Tibial nerve (tissue), 4 donors: ENCODE results near the gene SFMBT1.

ENCODE experiments used
- CTCF ChIP-seq, 5 experiments: fragments of 200-600 bp in 3 of 5; fragments of 450-650 bp in 2 of 5; sonication (generic) in 3 of 5; IDR thresholded peaks; one replicate each; pipeline ENCODE4 v1.5.1; 2016 to 2019; ENCODE audit warnings: antibody characterized with exemption in 5 of 5, mild to moderate bottlenecking in 3 of 5, moderate library complexity in 2 of 5
- EP300 ChIP-seq, 2 donors: sonication (generic); formaldehyde crosslinking; IDR thresholded peaks; one replicate each; pipeline ENCODE4 v1.6.1; 2017; ENCODE audit warnings: antibody characterized with exemption in 2 of 2, mild to moderate bottlenecking in 1 of 2
- POLR2A ChIP-seq, 2 donors: fragments of 450-650 bp; IDR thresholded peaks; one replicate each; pipeline ENCODE4 v1.6.1; 2017; ENCODE audit warnings: antibody characterized with exemption in 2 of 2, mild to moderate bottlenecking in 2 of 2, moderate library complexity in 2 of 2

DNA sequence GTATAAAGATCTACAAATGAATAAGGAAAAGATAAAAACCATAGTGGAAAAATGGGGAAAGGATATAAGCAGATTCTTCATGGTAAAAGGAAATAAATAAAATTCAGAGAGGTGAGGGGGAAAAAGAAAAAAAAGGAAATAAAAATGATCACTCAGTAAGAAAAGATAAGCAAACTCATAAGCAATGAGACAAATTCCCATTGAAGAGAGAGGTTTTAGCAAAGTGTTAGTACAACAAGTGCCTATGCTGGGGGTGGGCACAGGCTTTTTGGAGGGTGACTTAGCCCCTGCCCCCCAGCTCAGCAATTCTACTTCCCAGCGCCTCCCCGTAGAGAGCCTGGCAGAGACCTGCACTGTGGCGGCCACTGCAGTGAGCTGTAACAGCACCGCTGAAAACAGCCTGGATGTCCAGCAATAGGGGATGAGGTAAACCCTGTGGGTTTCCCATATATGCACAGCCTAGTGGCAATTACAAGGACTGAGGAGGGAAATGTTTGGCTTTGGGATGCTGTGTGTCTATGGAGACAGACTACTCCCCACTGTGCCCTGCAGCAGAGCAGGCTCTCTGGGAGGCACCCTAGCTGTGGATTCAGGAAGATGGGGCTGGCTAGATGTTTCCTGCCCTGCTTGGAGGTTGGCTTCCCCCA lies 23.7 kb upstream of the SFMBT1 start:
- TF ChIP-seq CTCF (IDR thresholded peaks at IDR 0.05) (no peak), POLR2A (IDR thresholded peaks at IDR 0.05) (no peak), EP300 (IDR thresholded peaks at IDR 0.05) (no peak)
